Measurements from ENCODE around the gene PEX10. TPM values are rescaled to one million over a fixed set of nuclear protein-coding genes. Genes with fewer than 3 reads are reported as not detected.

Gene PEX10
- total and polyA plus RNA-seq, 4 donors, result 6.2 to 16.4 (median 11.8) TPM

- peaks cover 0 to 2% (median 0%) of the 10 kb centered on the region in 4 donors for H3K4me1 ChIP-seq (ENCODE audit: control insufficient read depth in 4 of 4, insufficient read depth in 4 of 4, low read length in 3 of 4)
- H3K4me3 ChIP-seq (ENCODE audit: low read depth in 1 of 3, low read length in 3 of 3), result no peak overlapping the region
- no peaks in the 10 kb centered on the region for H3K36me3 ChIP-seq (ENCODE audit: control insufficient read depth in 4 of 4, insufficient read depth in 3 of 4, low read depth in 1 of 4, low read length in 3 of 4)
- DNase-seq (ENCODE audit: low spot score), result no peak
- peaks cover 0 to 12% (median 5%) of the 10 kb centered on the region in 4 donors for H3K27me3 ChIP-seq (ENCODE audit: control insufficient read depth in 4 of 4, insufficient read depth in 4 of 4, low read length in 3 of 4)
- H3K9ac ChIP-seq (ENCODE audit: low read depth in 1 of 2, low read length in 2 of 2), result no peak overlapping the region
- no peak overlapping the region for H3K27ac ChIP-seq (ENCODE audit: low read depth in 1 of 2, low read length in 2 of 2)
- H3K9me3 ChIP-seq (ENCODE audit: control insufficient read depth in 4 of 4, low read length in 3 of 4), result no peaks in the 10 kb centered on the region
- 38% methylated on average over 13 of the region's 13 CpGs for WGBS
- TF ChIP-seq RXRA (IDR thresholded peaks at IDR 0.05) (no peak), ZBTB33 (IDR thresholded peaks at IDR 0.05) (no peak), FOXA1 (IDR thresholded peaks at IDR 0.05) (no peak), ATF3 (IDR thresholded peaks at IDR 0.05) (no peak), EGR1 (IDR thresholded peaks at IDR 0.05; ENCODE audit: low read depth in 2 of 2) (no peak), REST (IDR thresholded peaks at IDR 0.05) (no peak), FOXA2 (IDR thresholded peaks at IDR 0.05) (no peak), JUND (IDR thresholded peaks at IDR 0.05) (no peak), HNF4G (IDR thresholded peaks at IDR 0.05) (no peak), NR2F2 (IDR thresholded peaks at IDR 0.05) (no peak), YY1 (IDR thresholded peaks at IDR 0.05) (no peak), MAX (IDR thresholded peaks at IDR 0.05) (no peak), RAD21 (IDR thresholded peaks at IDR 0.05) (no peak), GABPA (IDR thresholded peaks at IDR 0.05 in 1 of 2, conservative IDR thresholded peaks at IDR 0.05 in 1 of 2) (no peak)
Observed at GRCh38 chr1:2446394-2446793, 34.0 kb upstream of the PEX10 start.

GRCh38 chr1:2445823-2446215, 33.5 kb upstream of the PEX10 start:
- Histone ChIP-seq H3K4me3 (ENCODE audit: low read depth in 1 of 3, low read length in 3 of 3) (no peak overlapping the region), H3K36me3 (ENCODE audit: control insufficient read depth in 4 of 4, insufficient read depth in 3 of 4, low read depth in 1 of 4, low read length in 3 of 4) (no peaks in the 10 kb centered on the region), H3K9me3 (ENCODE audit: control insufficient read depth in 4 of 4, low read length in 3 of 4) (no peaks in the 10 kb centered on the region), H3K27ac (ENCODE audit: low read depth in 1 of 2, low read length in 2 of 2) (no peak overlapping the region), H3K9ac (ENCODE audit: low read depth in 1 of 2, low read length in 2 of 2) (no peak overlapping the region), H3K27me3 (ENCODE audit: control insufficient read depth in 4 of 4, insufficient read depth in 4 of 4, low read length in 3 of 4) (peaks cover 0 to 12% (median 5%) of the 10 kb centered on the region in 4 donors), H3K4me1 (ENCODE audit: control insufficient read depth in 4 of 4, insufficient read depth in 4 of 4, low read length in 3 of 4) (peaks cover 0 to 2% (median 0%) of the 10 kb centered on the region in 4 donors)
- TF ChIP-seq HNF4G (IDR thresholded peaks at IDR 0.05), result no peak
- TF ChIP-seq ATF3 (IDR thresholded peaks at IDR 0.05), result no peak
- TF ChIP-seq FOXA1 (IDR thresholded peaks at IDR 0.05), result no peak
- TF ChIP-seq HNF4A (conservative IDR thresholded peaks at IDR 0.05), result no peak
- no peak for TF ChIP-seq RXRA (IDR thresholded peaks at IDR 0.05)
- 77% methylated on average over 15 of the region's 15 CpGs for WGBS
- no peak for DNase-seq (ENCODE audit: low spot score)
